ENCODE data around the gene TPRN. TPM values are rescaled to one million over a fixed set of nuclear protein-coding genes. Genes with fewer than 3 reads are reported as not detected.

TPRN gene
- total RNA-seq, 1 donor from 2014 or later = 13.7 TPM

- ATAC-seq (no peak), DNase-seq (ENCODE audit: low spot score) (no peak)
Measured at GRCh38 chr9:137213160-137214060, 12.9 kb upstream of the TPRN start.

- DNase-seq (ENCODE audit: low spot score) (no peak), ATAC-seq (no peak)
Measured at GRCh38 chr9:137212520-137212919, 12.0 kb upstream of the TPRN start.

- no peak for DNase-seq (ENCODE audit: low spot score)
- no peak for ATAC-seq
Measured at GRCh38 chr9:137211532-137211931, 11.0 kb upstream of the TPRN start.

GRCh38 chr9:137206602-137207001 lies 6.1 kb upstream of the TPRN start:
- DNase-seq (ENCODE audit: low spot score) = no peak
- no peak for ATAC-seq

GRCh38 chr9:137205126-137206069 lies 4.9 kb upstream of the TPRN start, which contains the start of the genes NDOR1 and TMEM203:
Gene NDOR1 (plus strand): TSS chr9:137205700. CDS start chr9:137205778, 78 bp downstream.
Gene TMEM203 (minus strand): TSS chr9:137205648. CDS start chr9:137205414, 234 bp downstream.
- DNase-seq (ENCODE audit: low spot score) (peak; percentile 94), ATAC-seq (peak; percentile 57)

GRCh38 chr9:137204731-137205125 lies 4.2 kb upstream of the TPRN start:
- no peak for ATAC-seq
- no peak for DNase-seq (ENCODE audit: low spot score)

- ATAC-seq (no peak), DNase-seq (ENCODE audit: low spot score) (no peak)
Measured at GRCh38 chr9:137202966-137203365, 2.4 kb upstream of the TPRN start.

- no peak for ATAC-seq
- DNase-seq (ENCODE audit: low spot score) = no peak
Measured at GRCh38 chr9:137201205-137201868, 796 bp upstream of the TPRN start.

GRCh38 chr9:137199411-137200121 lies 975 bp downstream of the TPRN start:
- DNase-seq (ENCODE audit: low spot score) (no peak), ATAC-seq (no peak)

- ATAC-seq (no peak), DNase-seq (ENCODE audit: low spot score) (no peak)
Measured at GRCh38 chr9:137198902-137199283, 1.6 kb downstream of the TPRN start.

- DNase-seq (ENCODE audit: low spot score) (peak; percentile 76), ATAC-seq (peak; percentile 6)
Measured at GRCh38 chr9:137198051-137198901, 2.3 kb downstream of the TPRN start.

GRCh38 chr9:137195525-137196220 lies 4.9 kb downstream of the TPRN start:
- peak; percentile 16 for ATAC-seq
- DNase-seq (ENCODE audit: low spot score) = no peak

- ATAC-seq (peak; percentile 27), DNase-seq (ENCODE audit: low spot score) (no peak)
Measured at GRCh38 chr9:137194909-137195308, 5.6 kb downstream of the TPRN start.

GRCh38 chr9:137194388-137194787 lies 6.2 kb downstream of the TPRN start:
- ATAC-seq = peak; percentile 27
- peak; percentile 71 for DNase-seq (ENCODE audit: low spot score)

- DNase-seq (ENCODE audit: low spot score) = no peak
Measured at GRCh38 chr9:137193771-137194170, 6.8 kb downstream of the TPRN start.

GRCh38 chr9:137192859-137193258 lies 7.7 kb downstream of the TPRN start:
- no peak for DNase-seq (ENCODE audit: low spot score)
- ATAC-seq = no peak

More at GRCh38 chr9:137193771-137194170, 6.8 kb downstream of the TPRN start:
- ATAC-seq = no peak

- no peak for ATAC-seq
- no peak for DNase-seq (ENCODE audit: low spot score)
Measured at GRCh38 chr9:137192448-137192780, 8.1 kb downstream of the TPRN start.

GRCh38 chr9:137191691-137192447 lies 8.7 kb downstream of the TPRN start:
- no peak for ATAC-seq
- no peak for DNase-seq (ENCODE audit: low spot score)
